ENCODE measurements around the gene MRPS10.

Gene MRPS10

GRCh38 chr6:42239736-42240375, 22.2 kb upstream of the MRPS10 start:
- no peak for TF ChIP-seq CTCF (IDR thresholded peaks at IDR 0.05; ENCODE audit: low read depth, low read length, missing control alignments)
- no peak overlapping the region for H3K4me3 ChIP-seq (ENCODE audit: low read depth, low read length)
- DNase-seq (ENCODE audit: low read depth): no peak

GRCh38 chr6:42239333-42239732, 21.7 kb upstream of the MRPS10 start:
- no peak overlapping the region for H3K4me3 ChIP-seq (ENCODE audit: low read depth, low read length)
- no peak for TF ChIP-seq CTCF (IDR thresholded peaks at IDR 0.05; ENCODE audit: low read depth, low read length, missing control alignments)
- no peak for DNase-seq (ENCODE audit: low read depth)

- DNase-seq (ENCODE audit: low read depth): no peak
- no peak for TF ChIP-seq CTCF (IDR thresholded peaks at IDR 0.05; ENCODE audit: low read depth, low read length, missing control alignments)
Observed at GRCh38 chr6:42237857-42238256, 20.2 kb upstream of the MRPS10 start.

GRCh38 chr6:42236682-42237473, 19.2 kb upstream of the MRPS10 start:
- no peak for DNase-seq (ENCODE audit: low read depth)
- TF ChIP-seq CTCF (IDR thresholded peaks at IDR 0.05; ENCODE audit: low read depth, low read length, missing control alignments): no peak
- H3K4me3 ChIP-seq (ENCODE audit: low read depth, low read length): no peak overlapping the region

More at GRCh38 chr6:42237857-42238256, 20.2 kb upstream of the MRPS10 start:
- no peak overlapping the region for H3K4me3 ChIP-seq (ENCODE audit: low read depth, low read length)

GRCh38 chr6:42236030-42236429, 18.4 kb upstream of the MRPS10 start:
- no peak for DNase-seq (ENCODE audit: low read depth)
- no peak for TF ChIP-seq CTCF (IDR thresholded peaks at IDR 0.05; ENCODE audit: low read depth, low read length, missing control alignments)
- no peak overlapping the region for H3K4me3 ChIP-seq (ENCODE audit: low read depth, low read length)

- TF ChIP-seq CTCF (IDR thresholded peaks at IDR 0.05; ENCODE audit: low read depth, low read length, missing control alignments): no peak
- no peak for DNase-seq (ENCODE audit: low read depth)
- no peak overlapping the region for H3K4me3 ChIP-seq (ENCODE audit: low read depth, low read length)
Observed at GRCh38 chr6:42232035-42232434, 14.4 kb upstream of the MRPS10 start.

Data from GM12864 (cell line).